ENCODE measurements around the gene TSSC4.
A peak's percentile ranks its signal among the peaks of the same experiment; 100 is the strongest.

The TSSC4 gene

GRCh38 chr11:2369896-2370295 is 30.7 kb upstream of the TSSC4 start:
- DNase-seq = no peak

GRCh38 chr11:2374456-2375201 is 25.9 kb upstream of the TSSC4 start:
- DNase-seq = no peak

GRCh38 chr11:2375341-2375853 is 25.2 kb upstream of the TSSC4 start:
- no peak for DNase-seq

DNA sequence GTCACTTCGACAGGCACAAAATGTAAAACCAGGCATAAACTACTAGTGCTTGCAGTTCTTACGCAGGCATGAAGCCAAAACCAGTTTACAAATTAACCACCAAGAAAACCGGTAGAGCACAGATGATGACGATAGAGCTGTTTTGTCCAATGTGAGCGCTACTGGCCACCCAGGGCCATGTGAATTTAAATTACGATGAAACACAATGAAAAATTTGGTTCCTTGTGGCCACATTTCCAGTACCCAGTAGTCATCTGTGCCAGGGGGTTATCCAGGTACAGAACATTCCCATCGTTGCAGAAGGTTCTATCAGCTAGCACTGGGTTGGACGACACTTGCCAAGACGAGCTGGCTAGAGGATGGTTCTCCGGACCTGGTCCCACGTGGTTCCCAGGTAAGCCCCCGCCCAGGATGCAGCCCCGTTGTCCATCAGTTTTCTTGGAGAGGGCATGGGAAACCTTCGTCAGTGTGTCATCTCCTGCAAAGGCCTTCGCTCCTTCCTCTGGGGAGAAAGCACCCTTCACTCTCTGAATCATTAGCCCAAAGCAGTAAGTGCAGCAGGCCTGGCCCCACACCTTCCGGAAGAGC is 24.5 kb upstream of the TSSC4 start:
- no peak for DNase-seq

DNA sequence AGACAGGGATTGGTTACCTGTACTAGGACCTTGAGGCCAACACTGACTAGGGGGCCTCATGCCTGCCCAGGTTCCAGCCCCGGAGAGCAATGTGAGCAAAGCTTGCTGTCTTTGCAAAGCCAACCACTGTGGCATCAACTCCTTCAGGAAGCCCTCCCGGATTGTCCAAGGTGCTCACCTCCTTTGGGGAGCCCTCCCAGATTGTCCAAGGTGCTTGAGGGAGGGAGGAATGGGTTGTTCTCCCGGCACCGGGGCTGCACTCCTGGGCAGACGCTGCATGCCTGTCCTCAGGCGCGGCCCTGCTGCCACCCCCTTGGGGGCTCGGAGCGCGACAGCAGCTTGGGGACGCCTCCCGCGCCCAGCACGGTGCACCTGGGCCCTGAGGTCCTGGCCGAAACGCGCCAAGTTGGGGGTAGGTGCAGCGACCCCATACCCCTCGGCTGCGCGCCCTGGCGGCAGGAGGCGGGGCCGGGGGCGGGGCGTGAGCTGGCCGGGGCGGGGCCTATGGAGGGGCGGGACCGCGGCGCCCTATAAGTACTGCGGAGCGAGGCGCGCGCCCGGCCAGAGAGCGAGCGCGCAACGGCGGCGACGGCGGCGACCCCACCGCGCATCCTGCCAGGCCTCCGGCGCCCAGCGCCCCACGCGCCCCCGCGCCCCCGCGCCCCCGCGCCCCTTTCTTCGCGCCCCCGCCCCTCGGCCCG is 23.6 kb upstream of the TSSC4 start, which contains the start of gene CD81:
TSS of gene CD81 (plus strand) at position 560 of the 701 bp plus-strand sequence. CDS start 240 bp downstream, outside the sequence.
- DNase-seq = peak; percentile 45 to 66

DNA sequence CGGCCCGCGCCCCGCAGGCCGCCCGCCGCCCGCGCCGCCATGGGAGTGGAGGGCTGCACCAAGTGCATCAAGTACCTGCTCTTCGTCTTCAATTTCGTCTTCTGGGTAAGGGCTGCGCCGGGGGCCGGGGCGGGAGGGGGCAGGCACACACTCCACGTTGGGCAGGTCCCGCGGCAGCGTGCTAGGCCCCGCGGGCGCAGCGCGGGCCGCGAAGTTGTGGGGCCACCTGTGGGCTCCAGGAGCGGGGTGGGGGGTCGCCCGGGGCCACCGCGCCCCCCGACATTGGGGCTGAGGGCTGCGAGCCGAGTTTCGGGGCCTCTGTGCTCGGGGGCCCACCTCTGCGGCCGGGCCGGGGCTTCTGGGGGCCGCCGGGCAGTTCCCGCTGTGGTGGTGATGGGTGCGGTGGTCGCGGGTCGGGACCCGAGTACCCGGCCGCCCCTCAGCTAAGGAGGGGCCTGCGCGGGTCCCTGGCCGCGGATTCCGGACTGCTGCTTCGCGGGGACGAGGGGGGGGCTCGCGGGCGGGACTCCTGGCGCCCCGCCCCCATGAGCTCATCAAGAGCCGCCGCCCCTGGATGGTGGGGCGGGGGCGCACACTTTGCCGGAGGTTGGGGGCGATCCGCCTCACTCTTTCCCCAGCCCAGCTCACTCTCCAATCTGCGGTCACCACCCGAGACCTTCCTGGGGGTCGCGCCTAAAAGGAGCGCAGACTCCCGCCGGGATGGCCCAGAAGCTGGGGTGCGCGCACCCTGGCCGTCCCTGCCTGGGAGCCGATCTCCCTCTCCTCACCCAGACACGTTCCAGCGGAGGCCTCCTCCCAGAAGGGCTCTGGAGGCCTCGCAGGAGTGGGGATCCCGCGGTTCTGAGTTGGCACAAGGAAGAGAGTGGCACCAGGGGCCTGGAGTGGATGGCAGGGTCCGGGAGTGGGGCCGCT is 22.8 kb upstream of the TSSC4 start:
- peak; percentile 54 for DNase-seq

GRCh38 chr11:2378527-2379210 is 21.9 kb upstream of the TSSC4 start:
- DNase-seq = no peak

GRCh38 chr11:2379466-2380174 is 20.9 kb upstream of the TSSC4 start:
- no peak for DNase-seq

- DNase-seq = no peak
Observed at GRCh38 chr11:2380396-2380795, 20.2 kb upstream of the TSSC4 start.

DNA sequence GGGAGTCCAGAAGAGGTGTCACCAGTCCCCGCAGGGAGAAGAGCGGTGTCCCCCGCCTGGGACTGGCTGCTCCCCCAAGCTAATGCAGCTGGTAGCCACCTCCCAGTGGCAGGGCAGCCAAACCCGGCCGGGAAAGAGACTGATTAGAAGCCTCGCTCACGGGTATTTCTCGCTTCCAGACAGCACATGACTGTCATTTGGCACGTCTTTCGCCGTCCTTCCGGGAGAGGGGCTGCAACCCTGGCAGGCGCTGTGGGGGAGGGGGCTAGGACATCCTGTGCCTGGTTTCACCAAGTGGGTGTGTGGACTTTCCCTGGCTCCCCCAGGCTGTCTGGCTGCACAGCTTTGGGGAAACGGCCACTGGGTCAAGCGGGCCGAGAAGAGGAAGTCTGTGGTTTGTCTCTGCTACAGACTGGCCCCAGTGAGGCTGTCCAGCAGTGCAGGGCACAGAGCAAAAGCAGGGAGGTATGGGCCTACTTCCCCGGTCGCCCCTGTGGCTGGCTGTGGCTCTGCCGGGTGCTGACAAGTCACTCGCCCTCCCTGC is 19.7 kb upstream of the TSSC4 start:
- peak in 1 of 2 donors; percentile 57 for DNase-seq

DNA sequence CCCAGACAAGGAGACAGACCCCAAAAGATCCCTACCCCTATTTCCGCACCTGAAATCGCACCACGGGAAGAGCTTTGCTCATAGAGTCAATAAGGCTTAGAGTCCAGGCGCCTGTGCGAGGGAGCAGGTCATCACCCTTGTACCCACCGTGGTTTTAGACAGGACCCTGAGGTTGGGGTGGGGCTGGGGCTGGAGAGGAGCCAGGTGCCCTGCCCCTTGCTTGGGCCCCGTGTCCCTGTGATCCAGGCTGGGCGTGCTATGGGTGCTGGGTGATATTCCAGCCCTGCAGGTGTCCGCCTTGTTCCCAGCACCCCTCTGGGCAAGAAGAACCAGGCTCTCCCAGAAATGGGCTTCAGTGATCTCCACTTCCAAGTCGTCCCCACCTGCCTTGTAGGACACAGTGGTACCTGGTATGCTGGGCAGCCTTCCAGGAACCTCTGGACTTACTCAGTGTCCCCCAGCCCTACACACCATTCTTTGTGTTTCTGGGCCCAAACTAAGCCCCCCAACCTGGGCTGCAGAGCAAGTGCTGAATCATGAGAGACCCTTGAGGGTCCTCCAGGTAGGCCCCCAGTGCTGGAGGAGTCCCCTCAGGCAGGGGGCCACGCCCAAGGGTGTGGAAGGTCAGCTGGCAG is 18.9 kb upstream of the TSSC4 start:
- no peak for DNase-seq

- no peak for DNase-seq
Observed at GRCh38 chr11:2382129-2382517, 18.4 kb upstream of the TSSC4 start.

DNA sequence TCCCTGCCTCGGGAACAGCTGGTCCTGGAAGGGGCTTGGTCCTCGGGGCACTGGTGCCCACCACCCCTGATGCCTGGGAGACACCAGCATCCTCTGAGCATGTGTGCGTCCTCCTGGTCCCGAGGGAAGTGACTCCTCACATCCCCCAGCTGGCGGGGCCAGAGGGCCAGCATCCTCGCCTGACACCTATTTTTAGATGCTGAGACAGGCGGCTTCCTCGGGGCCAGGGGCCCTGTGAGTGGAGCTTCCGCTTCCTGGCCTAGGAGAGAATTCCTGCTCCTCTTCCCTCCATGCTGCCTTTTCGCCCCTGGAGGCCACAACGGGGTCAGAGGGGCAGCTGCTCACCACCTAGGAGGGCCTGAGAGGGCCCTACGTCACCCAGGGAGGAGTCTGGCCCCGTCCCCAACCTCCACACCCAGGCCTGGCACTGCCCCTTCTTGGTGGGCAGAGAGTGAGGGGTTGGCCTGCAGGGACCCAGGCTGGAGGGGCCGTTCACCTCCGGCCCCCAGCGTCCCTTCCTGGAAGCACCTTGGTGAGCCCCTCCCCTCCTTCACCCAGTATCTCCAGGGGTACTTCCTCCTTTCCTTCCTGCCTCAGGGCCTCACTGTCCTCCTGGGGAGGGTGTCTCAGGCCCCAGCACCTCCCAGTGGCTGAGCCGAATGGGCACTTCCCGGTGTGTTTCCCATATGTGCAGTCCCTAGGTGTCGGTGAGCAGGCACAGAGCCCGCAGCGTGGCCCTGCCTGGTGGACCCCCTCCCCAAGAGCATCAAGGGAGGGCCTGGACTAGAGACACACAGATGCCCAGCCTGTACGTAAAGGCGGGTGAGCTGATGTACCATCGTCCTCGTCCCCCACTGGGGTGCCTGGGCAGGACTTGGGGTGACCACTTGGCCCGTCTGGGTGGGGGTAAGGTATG is 17.4 kb upstream of the TSSC4 start:
- DNase-seq = no peak

- DNase-seq = peak; percentile 74 to 76
Observed at GRCh38 chr11:2383852-2384804, 16.4 kb upstream of the TSSC4 start.

GRCh38 chr11:2385156-2386151 is 15.1 kb upstream of the TSSC4 start:
- no peak for DNase-seq

DNA sequence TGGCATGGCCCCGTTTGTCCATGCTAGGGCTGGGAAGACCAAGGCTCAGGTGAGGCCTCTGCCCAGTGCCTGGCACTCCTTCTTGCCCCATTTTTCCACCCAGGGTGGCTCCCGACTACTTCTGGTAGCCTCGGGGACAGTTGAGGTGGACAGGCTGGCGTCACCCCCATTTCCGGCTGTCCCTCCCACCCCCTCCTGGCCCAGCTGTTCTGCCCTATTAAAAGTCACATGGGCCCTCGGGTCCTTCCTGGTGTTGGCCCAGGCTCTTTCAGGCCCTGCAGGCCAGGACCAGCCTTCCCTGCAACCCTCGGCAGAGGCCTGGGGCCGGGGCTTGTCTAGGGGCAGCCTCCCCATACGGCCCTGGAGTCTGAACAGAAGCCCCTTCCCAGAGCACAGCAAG is 14.0 kb upstream of the TSSC4 start:
- DNase-seq = no peak

Data from CD4-positive, alpha-beta T cell treated with Interleukin-4 for 1 hour (primary cell).